NCI-H1092 (cell line): Measurements from ENCODE around the gene TULP1.
"Not testable (repeated sequence)": the region's sequence is repeated elsewhere in the genome, so short reads cannot be mapped to it uniquely, and the experiment has no call there.

Experiments used
- DNase-seq: peaks from one replicate; lab custom pipeline; 2025; lab: John Stamatoyannopoulos, UW

TULP1 gene

GRCh38 chr6:35512740-35513139 is at the start of gene TULP1:
Gene TULP1, minus strand, starts transcription at chr6:35512896. Its CDS starts 38 bp downstream, at chr6:35512858.
- no peak for DNase-seq

DNA sequence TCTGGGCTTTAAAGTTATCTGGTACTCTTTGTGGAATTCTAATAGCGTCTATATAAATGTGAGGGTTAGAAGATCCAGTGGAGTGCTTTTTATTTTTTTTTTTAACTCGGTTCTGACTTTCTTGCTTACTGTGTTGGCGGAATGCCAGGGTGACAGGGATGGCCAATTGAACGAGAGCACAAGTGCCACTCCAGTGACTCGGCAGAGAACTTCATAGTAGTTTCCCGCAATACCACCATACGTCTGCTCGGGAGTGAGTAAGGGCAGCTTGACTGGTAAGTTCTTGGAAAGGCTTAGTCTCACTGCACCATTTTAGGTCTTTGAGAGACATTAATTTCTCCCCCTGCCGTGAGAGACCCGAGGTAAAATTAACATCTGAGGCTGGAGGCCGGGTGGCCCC is 49.4 kb upstream of the TULP1 start:
- no peak for DNase-seq

DNA sequence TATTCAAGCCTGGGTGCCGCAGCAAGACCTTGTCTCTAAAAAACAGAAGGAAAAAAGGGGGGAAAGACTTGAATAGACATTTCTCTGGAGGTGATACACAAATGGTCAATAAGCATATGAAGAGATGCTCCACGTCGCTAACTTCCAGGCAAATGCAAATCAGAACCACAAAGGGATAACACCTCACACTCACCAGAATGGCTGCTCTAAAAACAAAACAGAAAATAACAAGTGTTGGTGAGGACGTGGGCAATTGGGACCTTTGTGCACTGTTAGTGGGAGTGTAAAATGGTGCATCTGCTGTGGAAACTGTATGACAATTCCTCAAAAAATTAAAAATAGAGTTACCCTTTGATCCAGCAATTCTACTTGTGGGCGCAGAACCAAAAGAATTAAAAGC is 48.4 kb upstream of the TULP1 start:
- no peak for DNase-seq

GRCh38 chr6:35558571-35558970 is 45.9 kb upstream of the TULP1 start:
- no peak for DNase-seq

- no peak for DNase-seq
Observed at GRCh38 chr6:35557239-35557638, 44.5 kb upstream of the TULP1 start.

- DNase-seq: no peak
Observed at GRCh38 chr6:35554811-35555210, 42.1 kb upstream of the TULP1 start.

DNA sequence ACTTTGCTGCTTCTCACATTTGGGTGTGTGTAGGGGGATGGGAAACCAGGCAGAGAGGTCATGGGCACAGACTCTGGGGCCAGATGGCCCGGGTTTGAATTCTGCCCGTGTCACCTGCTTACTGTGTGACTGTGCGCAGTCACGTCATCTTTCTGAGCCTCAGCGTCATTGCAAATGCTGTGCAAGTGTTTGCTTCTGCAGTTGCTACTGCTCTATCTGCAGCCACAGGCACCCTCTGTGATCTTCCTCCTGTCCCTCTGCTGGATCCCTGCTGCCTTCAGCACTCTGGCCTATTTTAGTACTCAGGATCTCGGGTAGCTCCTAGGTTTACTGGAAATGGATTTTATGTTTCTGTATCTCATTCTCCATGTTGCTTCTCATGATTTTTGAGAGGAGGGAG is 40.6 kb upstream of the TULP1 start:
- no peak for DNase-seq

- no peak for DNase-seq
Observed at GRCh38 chr6:35552285-35552917, 39.7 kb upstream of the TULP1 start.

- no peak for DNase-seq
Observed at GRCh38 chr6:35550437-35550836, 37.7 kb upstream of the TULP1 start.

DNA sequence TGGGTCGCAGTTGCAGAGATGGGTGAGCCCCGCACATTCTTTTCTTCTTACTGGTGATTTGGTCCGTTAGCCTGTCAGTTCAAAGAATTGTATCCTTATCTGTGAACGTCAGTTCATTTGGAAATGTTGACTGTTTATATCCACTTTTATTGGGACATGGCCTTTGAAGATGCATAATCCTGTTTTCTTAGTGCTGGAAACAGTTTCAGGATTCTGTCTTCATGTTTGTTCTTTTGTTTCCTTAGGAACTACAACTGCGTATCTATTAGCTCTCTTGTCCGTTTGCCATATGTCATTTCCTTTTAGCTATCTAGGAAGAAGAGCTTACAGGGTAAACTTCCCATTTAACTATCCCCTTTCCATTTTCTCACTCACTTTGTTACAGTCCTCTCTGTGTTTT is 35.0 kb upstream of the TULP1 start:
- DNase-seq: no peak

- DNase-seq: no peak
Observed at GRCh38 chr6:35544769-35545361, 32.2 kb upstream of the TULP1 start.

- DNase-seq: no peak
Observed at GRCh38 chr6:35543459-35544193, 30.9 kb upstream of the TULP1 start.

GRCh38 chr6:35541836-35542235 is 29.1 kb upstream of the TULP1 start:
- no peak for DNase-seq

DNA sequence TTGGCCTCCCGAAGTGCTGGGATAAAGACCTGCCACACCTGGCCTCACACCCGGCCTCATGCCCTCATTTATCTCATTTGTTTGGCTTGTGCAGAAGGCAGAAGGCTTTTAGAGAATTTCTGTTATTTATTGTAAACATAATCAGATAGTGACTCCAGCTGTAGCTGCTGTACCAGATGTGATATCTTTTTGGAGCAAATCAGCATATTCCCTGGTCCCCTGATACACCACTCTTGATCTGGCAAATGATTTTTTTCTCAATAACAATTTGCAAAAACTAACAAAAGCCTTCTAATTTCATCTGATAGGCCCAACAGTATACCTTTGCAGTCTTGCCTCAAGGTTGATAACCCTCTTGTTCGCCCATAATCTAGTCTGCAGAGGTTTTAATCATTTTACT is 26.5 kb upstream of the TULP1 start:
- no peak for DNase-seq

- not testable (repeated sequence) for DNase-seq
Observed at GRCh38 chr6:35535847-35536246, 23.2 kb upstream of the TULP1 start.

GRCh38 chr6:35534407-35535170 is 21.9 kb upstream of the TULP1 start:
- no peak for DNase-seq

GRCh38 chr6:35533981-35534380 is 21.3 kb upstream of the TULP1 start:
- DNase-seq: no peak

DNA sequence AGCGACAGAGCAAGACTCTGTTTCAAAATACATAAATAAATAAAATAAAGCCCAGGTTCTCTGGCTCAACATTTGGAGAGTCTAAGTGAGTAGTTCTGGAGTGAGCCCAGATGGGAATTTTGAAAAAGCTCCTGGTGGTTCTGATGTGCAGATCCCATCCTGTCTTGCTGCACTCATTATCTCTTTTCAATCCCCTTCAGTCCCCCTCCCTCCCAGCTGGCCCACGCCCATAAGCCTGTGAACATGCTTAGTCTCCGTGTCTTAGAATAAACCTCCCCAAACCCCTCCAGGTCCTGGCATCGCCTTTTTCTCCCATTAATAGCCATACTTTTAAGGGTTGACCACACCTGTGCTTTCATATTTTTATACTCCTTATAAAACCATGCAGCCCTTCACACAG is 19.4 kb upstream of the TULP1 start:
- no peak for DNase-seq

- no peak for DNase-seq
Observed at GRCh38 chr6:35524380-35525020, 11.8 kb upstream of the TULP1 start.

- DNase-seq: peak; percentile 23
Observed at GRCh38 chr6:35522660-35523658, 10.3 kb upstream of the TULP1 start.

DNA sequence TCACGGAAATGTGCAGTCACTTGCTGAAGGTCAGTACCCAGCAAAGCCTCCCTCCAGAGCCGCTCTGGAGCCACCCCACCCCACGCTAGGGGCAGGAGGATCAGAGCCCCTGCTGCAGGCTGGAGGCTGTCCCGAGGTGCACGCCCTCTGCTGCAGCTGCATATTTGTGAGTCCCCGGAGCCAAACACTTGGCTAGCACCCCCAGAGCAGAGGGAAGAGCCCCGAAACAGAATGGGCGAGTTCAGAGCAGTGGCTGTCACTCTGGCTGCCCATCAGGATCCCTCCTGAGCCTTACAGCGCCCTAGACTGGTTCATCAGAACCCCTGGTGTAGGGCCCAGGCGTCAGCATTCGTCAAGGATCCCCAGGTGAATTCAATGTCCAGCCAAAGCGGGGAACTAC is 9.5 kb upstream of the TULP1 start:
- no peak for DNase-seq
